ENCODE data around the gene PACS1.
"Not testable (repeated sequence)": the region's sequence is repeated elsewhere in the genome, so short reads cannot be mapped to it uniquely, and the experiment has no call there.

PACS1 gene

DNA sequence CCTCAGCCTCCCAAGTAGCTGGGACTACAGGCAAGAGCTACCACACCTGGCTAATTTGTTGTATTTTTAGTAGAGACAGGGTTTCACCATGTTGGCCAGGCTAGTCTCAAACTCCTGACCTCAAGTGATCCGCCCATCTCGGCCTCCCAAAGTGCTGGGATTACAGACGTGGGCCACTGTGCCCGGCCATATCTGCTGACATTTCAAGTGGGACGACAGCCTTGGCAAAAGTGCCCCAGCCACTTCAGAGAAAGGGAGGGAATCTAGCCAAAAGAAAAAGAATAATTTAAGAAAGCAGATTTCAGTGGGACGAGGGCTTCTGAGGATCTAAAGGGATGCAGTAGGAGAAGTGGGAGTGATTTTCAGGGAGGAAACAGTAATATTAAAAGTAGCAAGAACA is 183.0 kb downstream of the PACS1 start:
- DNase-seq (ENCODE audit: low read depth, low spot score) = not testable (repeated sequence)

DNA sequence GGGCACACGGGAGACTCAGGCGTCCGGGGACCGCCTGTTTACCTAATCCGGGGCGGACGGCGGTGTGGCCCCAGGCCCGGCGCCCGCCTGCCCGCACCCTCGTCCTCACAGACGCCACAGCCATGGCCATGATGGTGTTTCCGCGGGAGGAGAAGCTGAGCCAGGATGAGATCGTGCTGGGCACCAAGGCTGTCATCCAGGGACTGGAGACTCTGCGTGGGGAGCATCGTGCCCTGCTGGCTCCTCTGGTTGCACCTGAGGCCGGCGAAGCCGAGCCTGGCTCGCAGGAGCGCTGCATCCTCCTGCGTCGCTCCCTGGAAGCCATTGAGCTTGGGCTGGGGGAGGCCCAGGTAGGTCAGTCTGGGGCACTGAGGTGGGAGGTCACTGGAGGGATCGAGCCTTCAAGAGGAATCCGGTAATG is 188.4 kb downstream of the PACS1 start:
- DNase-seq (ENCODE audit: low read depth, low spot score) = no peak

DNA sequence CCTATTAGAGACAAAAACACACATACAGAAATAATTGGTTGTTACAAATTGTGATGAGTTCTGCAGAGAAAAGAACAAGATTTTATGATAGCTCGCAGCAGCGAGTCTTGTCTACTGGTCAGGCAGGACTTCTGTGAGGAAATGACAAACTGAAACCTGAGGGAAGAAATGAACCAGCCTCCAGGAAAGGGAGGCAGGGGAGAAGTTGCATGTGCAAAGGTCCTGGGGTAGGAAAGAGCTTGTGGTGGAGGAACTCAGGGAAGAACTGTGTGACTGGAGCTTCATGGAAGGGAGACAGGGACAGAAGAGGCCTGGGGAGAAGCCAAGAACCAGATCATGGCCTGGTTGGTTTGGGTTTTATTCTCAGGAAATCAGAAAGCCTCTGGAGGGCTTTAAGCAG is 189.2 kb downstream of the PACS1 start:
- no peak for DNase-seq (ENCODE audit: low read depth, low spot score)

GRCh38 chr11:66259956-66260355 is 189.9 kb downstream of the PACS1 start:
- DNase-seq (ENCODE audit: low read depth, low spot score) = no peak

DNA sequence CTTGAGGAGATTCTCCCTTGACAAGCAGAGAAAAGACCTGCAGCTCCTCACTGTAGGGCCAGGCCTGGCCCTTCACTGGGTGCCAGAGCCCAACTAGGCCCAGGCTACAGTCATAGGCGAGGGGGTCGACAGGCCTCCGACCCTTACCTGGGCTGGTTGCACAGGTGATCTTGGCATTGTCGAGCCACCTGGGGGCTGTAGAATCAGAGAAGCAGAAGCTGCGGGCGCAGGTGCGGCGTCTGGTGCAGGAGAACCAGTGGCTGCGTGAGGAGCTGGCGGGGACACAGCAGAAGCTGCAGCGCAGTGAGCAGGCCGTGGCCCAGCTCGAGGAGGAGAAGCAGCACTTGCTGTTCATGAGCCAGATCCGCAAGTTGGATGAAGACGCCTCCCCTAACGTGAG is 191.5 kb downstream of the PACS1 start:
- DNase-seq (ENCODE audit: low read depth, low spot score) = no peak

- no peak for DNase-seq (ENCODE audit: low read depth, low spot score)
These were observed 192.1 kb downstream of the PACS1 start for GRCh38 chr11:66262191-66262590.

DNA sequence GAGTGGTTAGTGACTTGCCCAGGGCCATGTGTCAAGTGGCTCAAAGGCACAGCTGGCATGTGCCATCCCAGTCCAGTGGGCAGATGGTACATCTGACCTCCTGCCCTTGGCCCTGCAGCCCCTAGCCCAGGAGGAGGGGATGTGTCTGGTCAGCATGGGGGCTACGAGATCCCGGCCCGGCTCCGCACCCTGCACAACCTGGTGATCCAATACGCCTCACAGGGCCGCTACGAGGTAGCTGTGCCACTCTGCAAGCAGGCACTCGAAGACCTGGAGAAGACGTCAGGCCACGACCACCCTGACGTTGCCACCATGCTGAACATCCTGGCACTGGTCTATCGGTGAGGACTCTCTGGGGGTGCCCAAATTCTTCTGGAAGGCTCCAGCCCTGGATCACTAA is 192.6 kb downstream of the PACS1 start:
- no peak for DNase-seq (ENCODE audit: low read depth, low spot score)

DNA sequence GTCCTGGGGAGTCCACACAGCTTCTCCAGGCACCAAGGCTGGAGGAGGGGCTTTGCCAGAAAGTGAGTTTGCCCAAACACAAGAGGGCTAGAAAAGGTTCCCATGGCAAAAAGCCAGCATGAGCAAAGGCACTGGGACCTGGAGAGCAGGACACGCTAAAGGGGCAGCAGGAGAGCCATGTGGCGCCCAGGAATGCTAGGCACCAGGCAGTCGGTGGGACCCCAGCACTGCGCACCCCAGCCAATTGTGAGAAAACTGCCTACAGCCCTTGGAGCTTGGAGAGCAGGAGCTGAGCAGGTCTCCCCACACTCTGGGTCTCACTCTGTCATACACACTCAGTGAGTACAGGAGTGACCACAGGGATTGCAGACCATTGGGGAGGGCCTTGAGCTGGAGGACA is 193.2 kb downstream of the PACS1 start:
- no peak for DNase-seq (ENCODE audit: low read depth, low spot score)

GRCh38 chr11:66263785-66264184 is 193.7 kb downstream of the PACS1 start:
- DNase-seq (ENCODE audit: low read depth, low spot score) = no peak

GRCh38 chr11:66264383-66264782 is 194.3 kb downstream of the PACS1 start:
- DNase-seq (ENCODE audit: low read depth, low spot score) = no peak

DNA sequence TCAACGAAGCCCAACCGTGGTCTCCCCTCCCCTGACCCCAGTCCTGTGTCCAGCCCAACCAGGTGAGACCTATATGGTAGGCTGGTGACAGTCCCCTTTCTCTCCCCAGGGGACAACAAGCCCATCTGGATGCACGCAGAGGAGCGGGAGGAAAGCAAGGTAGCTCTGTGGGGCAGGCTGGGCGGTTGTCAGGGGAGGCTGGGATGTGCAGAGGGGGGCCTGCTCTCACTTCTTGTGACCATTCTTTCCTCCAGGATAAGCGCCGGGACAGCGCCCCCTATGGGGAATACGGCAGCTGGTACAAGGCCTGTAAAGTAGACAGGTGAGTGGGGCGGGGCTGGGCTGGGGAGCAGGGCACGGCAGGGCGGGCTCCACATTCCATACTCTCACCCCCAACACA is 194.8 kb downstream of the PACS1 start:
- DNase-seq (ENCODE audit: low read depth, low spot score) = no peak

DNA sequence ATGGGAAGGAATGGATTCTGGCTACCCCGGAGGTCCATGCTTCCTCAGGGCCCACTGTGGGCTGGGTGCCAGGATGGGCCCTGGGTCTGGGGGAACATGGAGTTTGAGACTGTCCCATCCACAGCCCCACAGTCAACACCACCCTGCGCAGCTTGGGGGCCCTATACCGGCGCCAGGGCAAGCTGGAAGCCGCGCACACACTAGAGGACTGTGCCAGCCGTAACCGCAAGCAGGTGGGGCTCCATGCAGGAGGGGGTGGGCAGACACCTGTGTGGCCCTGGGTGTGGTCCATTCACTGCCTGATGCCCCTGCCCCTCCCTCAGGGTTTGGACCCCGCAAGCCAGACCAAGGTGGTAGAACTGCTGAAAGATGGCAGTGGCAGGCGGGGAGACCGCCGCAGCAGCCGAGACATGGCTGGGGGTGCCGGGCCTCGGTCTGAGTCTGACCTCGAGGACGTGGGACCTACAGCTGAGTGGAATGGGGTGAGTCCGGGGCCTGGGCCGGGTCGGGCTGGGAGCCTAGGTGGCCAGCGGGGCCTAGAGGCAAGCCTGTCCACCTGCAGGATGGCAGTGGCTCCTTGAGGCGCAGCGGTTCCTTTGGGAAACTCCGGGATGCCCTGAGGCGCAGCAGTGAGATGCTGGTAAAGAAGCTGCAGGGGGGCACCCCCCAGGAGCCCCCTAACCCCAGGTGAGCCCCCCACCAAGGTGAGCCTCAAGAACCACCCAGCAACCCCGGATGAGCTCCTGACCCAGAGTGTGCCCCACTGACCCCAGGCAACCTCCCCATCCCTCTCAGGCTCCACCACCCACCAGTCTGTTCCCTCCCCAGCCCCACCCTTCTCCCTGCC is 195.7 kb downstream of the PACS1 start:
- DNase-seq (ENCODE audit: low read depth, low spot score) = no peak

- no peak for DNase-seq (ENCODE audit: low read depth, low spot score)
These were observed 196.4 kb downstream of the PACS1 start for GRCh38 chr11:66266378-66267038.

DNA sequence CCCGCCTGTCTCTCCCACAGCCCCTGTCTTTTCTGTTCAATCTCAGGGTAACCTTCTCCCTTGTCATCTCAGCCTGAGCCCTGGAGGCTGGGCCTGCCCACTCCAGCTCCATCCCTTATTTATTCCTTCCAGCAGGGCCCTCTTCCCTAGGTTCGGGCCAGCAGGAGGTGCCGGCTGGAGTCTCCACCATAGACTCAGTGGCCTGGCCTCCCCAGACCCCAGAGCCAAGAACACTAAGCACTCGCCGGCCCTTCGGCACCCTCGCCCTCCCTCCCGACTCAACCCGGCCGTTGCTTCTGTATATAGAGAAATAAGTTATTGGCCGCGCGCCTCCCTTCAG is 196.9 kb downstream of the PACS1 start:
- no peak for DNase-seq (ENCODE audit: low read depth, low spot score)

DNA sequence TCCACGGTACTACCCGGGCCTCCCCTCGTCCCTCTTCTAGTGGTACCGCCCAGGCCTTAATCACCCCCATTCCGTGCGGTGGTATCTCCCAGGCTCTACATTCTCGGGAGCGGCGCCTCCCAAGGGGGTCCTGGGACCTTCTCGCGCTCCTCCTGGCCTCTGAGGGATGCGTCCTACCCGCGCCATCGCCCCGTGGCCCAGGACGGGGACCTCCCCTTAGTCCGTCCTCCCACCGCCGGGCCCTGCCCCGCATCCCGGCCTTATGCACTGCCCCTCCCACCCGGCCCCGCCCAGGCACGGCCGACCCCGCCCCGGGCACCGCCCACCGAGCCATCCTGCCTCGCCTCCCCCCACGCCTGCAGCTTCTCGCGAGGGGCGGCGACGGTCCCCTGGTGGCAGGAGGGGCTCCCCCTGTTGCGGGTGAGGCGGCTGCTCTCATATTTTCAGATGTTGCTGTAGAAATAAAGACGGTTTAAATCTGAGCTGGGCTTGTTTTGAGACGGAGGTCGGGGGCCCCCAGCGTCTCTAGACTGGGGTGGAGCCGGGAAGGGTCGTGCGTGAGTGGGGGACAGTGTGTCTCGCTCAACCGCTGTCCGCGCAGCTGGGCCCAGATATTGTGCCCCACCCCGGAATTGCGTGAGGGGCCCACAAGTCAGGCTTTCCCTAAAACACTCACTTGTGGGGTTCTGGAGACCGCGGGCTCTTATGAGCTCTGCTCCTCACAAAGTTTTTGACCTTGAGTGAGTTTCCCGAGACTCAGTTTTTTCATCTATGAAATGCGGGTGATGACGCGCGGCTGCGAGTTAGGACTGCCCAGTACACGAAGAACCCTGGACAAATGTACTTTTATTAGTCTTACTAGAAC is 197.5 kb downstream of the PACS1 start:
- DNase-seq (ENCODE audit: low read depth, low spot score) = peak; percentile 70

DNA sequence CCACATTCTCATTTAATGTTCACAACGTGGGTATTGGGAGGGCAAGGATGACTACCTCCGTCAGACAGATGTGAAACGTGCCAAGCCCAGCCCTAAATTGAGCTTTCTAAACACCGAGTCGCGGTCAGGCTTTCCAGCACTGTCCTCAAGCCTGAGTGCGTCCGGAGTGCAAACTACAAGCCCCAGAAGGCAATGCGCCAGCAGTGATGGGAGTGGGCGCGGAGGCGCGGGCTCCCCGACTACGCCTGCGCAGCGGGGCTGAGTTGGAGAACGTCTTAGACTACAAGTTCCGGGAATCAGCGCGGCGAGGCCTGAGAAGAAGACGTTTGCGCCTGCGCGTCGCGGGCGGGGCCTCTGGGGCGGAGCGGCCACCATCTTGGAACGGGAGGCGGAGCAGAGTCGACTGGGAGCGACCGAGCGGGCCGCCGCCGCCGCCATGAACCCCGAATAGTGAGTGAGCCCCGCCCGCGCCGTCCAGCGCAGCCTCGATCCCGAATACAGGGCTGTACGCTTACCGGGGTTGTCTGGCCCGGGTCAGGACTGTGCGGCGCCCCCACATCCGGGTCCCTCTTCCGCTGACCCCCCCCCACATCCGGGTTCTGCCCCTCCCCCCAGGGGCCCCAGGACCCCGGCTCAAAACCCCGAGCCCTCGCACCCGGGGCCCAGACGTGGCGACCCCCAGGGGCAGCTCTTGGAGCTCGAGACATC is 198.3 kb downstream of the PACS1 start, which contains the start of gene RAB1B:
TSS of gene RAB1B (plus strand) at position 396 of the 708 bp plus-strand sequence. CDS start at position 437, 41 bp downstream.
- DNase-seq (ENCODE audit: low read depth, low spot score) = peak; percentile 100

DNA sequence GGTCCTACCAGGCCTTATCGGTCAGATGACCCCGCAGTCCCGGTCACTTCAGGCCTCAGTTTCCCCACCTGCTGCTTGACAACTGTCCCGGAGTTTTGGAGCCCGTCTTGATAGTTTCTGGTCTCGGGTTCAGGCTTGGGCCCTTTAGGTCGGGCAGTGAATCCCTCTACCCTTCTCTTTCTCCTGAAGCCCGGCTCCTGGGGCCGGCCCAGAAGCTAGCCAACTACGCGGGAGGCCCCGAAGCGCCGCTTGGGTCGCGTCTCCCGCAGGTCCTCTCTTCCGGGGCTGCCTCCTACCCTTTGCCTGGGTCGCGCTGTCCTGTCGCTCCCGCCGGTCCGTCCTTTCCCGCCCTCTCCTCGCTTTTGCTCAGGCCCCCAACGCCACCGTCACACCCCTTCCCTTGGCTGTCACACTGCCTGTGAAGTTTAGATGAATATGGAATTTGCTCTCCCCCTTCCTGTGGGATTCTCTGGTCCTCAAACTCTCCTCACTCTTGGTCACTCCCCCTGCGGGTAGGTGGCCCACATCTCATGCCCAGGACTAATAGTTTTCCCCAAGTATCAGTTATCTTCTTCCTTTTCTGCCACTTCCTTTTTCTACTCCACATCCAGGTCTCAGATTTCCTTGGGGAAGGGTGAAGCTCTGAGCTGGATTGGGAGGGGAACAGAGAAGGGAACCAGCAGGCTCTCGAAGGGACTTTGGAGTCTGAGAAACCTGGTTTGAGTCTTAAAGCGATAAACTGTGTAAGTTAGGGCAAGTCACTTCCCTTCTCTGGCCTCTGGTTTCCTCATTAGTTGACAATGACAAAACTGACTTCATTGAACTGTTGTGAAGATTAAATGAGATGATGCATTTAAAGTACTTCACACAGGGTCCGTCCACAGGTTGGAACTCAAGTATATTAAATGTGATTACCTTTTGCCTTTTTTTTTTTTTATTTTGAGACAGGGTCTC is 199.2 kb downstream of the PACS1 start:
- no peak for DNase-seq (ENCODE audit: low read depth, low spot score)

- no peak for DNase-seq (ENCODE audit: low read depth, low spot score)
These were observed 201.7 kb downstream of the PACS1 start for GRCh38 chr11:66271816-66272215.

DNA sequence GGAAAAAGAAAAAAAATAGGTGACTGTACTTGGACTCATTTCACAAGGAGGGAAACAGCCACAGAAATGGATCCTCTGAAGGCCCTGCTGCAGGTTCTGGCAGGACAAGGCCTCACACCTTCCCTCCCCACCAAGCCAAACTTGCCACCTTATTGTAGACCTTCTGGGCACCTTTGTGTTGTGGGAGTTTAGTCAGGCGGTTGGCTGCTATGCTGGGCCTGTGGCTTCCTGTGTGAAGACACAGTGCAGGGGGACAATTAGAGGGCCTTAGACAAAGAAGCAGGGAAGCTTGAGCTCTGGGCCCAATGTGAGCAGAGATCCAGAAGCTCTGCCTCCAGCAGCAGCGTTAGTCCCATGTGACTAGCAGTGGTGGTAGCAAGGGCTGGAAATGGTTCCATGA is 202.5 kb downstream of the PACS1 start:
- no peak for DNase-seq (ENCODE audit: low read depth, low spot score)

- no peak for DNase-seq (ENCODE audit: low read depth, low spot score)
These were observed 204.1 kb downstream of the PACS1 start for GRCh38 chr11:66274219-66274618.

All from activated CD4-positive, CD25-positive, alpha-beta regulatory T cell treated with anti-CD3 and anti-CD28 coated beads, Interleukin-2, amount 50 U/mL, for 16 hours (primary cell).